IMR-90 (cell line): ENCODE results near the gene TCP11.

Source experiments
- RFX5 ChIP-seq: IDR thresholded peaks from 2 replicates; pipeline ENCODE4 v1.8.0; 2012; ENCODE audit warnings: low read depth, mild to moderate bottlenecking, low read length, moderate library complexity
- TF ChIP-seq, protein P1 (sequence below): conservative IDR thresholded peaks from 2 replicates; pipeline ENCODE4 v1.5.1; 2012; ENCODE audit warnings: mild to moderate bottlenecking, low read depth, low read length, improper control_type of control experiment

GRCh38 chr6:35068206-35068605 is 72.9 kb downstream of the TCP11 start:
- TF ChIP-seq, protein P1, sequence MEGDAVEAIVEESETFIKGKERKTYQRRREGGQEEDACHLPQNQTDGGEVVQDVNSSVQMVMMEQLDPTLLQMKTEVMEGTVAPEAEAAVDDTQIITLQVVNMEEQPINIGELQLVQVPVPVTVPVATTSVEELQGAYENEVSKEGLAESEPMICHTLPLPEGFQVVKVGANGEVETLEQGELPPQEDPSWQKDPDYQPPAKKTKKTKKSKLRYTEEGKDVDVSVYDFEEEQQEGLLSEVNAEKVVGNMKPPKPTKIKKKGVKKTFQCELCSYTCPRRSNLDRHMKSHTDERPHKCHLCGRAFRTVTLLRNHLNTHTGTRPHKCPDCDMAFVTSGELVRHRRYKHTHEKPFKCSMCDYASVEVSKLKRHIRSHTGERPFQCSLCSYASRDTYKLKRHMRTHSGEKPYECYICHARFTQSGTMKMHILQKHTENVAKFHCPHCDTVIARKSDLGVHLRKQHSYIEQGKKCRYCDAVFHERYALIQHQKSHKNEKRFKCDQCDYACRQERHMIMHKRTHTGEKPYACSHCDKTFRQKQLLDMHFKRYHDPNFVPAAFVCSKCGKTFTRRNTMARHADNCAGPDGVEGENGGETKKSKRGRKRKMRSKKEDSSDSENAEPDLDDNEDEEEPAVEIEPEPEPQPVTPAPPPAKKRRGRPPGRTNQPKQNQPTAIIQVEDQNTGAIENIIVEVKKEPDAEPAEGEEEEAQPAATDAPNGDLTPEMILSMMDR, result no peak
- no peak for TF ChIP-seq RFX5
